ENCODE results near the gene IGDCC3. TPM values are rescaled to one million over a fixed set of nuclear protein-coding genes. Genes with fewer than 3 reads are reported as not detected.

The IGDCC3 gene
- total and polyA plus RNA-seq, 2 of the 8 experiments (the other 6 are each of a cell fraction or from before 2014, with no cell fraction given), result 26.8 to 45.7 TPM

- H3K4me2 ChIP-seq (ENCODE audit: insufficient read depth in 1 of 2, low read depth in 2 of 2, low read length in 2 of 2), result peak overlapping the region; percentile 72 to 80
- no peaks in the 10 kb centered on the region; a peak in 2 of 8 replicates for H3K36me3 ChIP-seq (ENCODE audit: control insufficient read depth in 2 of 4, insufficient read depth in 4 of 4, low read length in 3 of 4)
- no peak overlapping the region for H2BK120ac ChIP-seq (replicated peaks; ENCODE audit: low read depth, low read length)
- DNase-seq (ENCODE audit: low read depth in 1 of 2, low spot score in 2 of 2) (peak in 1 of 2 experiments; percentile 66), FAIRE-seq (no peak)
- H3K14ac ChIP-seq (ENCODE audit: insufficient read length), result no peak overlapping the region
- H3K79me1 ChIP-seq (ENCODE audit: low read depth, low read length), result no peaks in the 10 kb centered on the region
- no peak overlapping the region for H3K56ac ChIP-seq (replicated peaks; ENCODE audit: insufficient read length, low read depth, low read length)
- peaks cover 14 to 39% (median 35%) of the 10 kb centered on the region in 4 experiments for H3K27me3 ChIP-seq (replicated peaks in 1 of 4; ENCODE audit: control insufficient read depth in 3 of 4, extremely low read depth in 1 of 4, insufficient read depth in 3 of 4, low read length in 3 of 4)
- CTCF ChIA-PET (ENCODE audit: partially characterized antibody), result interaction anchor here (0.6 to 18.3 kb wide), 7 partner anchors 20 to 96 kb away, joined by 3 to 547 read pairs (median 7); partner anchors contain the start of gene IGDCC4
- no peak overlapping the region for H3K23ac ChIP-seq (ENCODE audit: insufficient read length)
- H2BK15ac ChIP-seq (ENCODE audit: low read length), result no peak overlapping the region; the same call in 1 of the 2 replicates
- H2AK5ac ChIP-seq (ENCODE audit: low read depth, low read length), result no peak overlapping the region
- peak overlapping the region in 1 of 4 experiments; percentile 28; a peak in 2 of 7 replicates for H3K9ac ChIP-seq (replicated peaks in 1 of 4; ENCODE audit: extremely low read depth in 1 of 4, low read depth in 3 of 4, low read length in 3 of 4)
- H3K79me2 ChIP-seq (ENCODE audit: control insufficient read depth in 1 of 2, insufficient read depth in 2 of 2, low read length in 2 of 2), result no peaks in the 10 kb centered on the region
- H3K4me3 ChIP-seq (ENCODE audit: extremely low read depth in 1 of 4, insufficient read depth in 2 of 4, low read depth in 3 of 4, low read length in 4 of 4), result peak overlapping the region; percentile 24 to 62 (median 45)
- H2BK20ac ChIP-seq (ENCODE audit: low read length), result peak overlapping the region; percentile 7; the same call in 1 of the 2 replicates
- no peak overlapping the region for H3K18ac ChIP-seq (ENCODE audit: extremely low read depth, low read length)
- no peak overlapping the region for H3K4ac ChIP-seq (replicated peaks; ENCODE audit: insufficient read length, low read depth, low read length)
- H4K91ac ChIP-seq (replicated peaks; ENCODE audit: insufficient read length, low read length), result no peak overlapping the region
- H3K4me1 ChIP-seq (replicated peaks in 1 of 4; ENCODE audit: control insufficient read depth in 3 of 4, insufficient read depth in 4 of 4, low read length in 3 of 4), result peaks cover 3 to 24% (median 11%) of the 10 kb centered on the region in 4 experiments
- 10% methylated on average over 33 of the region's 34 CpGs; no CpG with 5 or more reads in 1 of the 2 experiments for WGBS, 2 experiments (ENCODE audit: extremely low coverage in 1 of 2, insufficient coverage in 1 of 2, insufficient read length in 1 of 2, insufficient replicate concordance in 2 of 2, low coverage in 1 of 2, low lambda C conversion rate in 2 of 2, missing lambda C conversion rate in 1 of 2)
- no peak overlapping the region for H3K27ac ChIP-seq (ENCODE audit: low read depth, low read length)
- no peaks in the 10 kb centered on the region for H3K9me3 ChIP-seq (ENCODE audit: insufficient read depth in 2 of 2, low read depth in 1 of 2, low read length in 1 of 2)
- H2AFZ ChIP-seq (ENCODE audit: low read length), result no peak overlapping the region
- no peak overlapping the region for H2BK5ac ChIP-seq (ENCODE audit: low read depth, low read length)
- POLR2A ChIA-PET (ENCODE audit: partially characterized antibody), result interaction anchor here (0.6 to 15.2 kb wide), 8 partner anchors 9 to 92 kb away, joined by 3 to 229 read pairs (median 4); partner anchors contain the start of genes IGDCC4 and RNU5B-1
- H2BK12ac ChIP-seq (ENCODE audit: low read depth, low read length), result 0 out of 2 replicates have a peak overlapping the region, but pooled peaks have one; percentile 18
- H3K23me2 ChIP-seq (ENCODE audit: low read depth, low read length), result peaks cover 14% of the 10 kb centered on the region; the same call in 1 of the 2 replicates
- peaks cover 0 to 5% of the 10 kb centered on the region in 2 experiments for H4K20me1 ChIP-seq (replicated peaks in 1 of 2; ENCODE audit: control insufficient read depth in 1 of 2, insufficient read depth in 2 of 2, low read length in 2 of 2)
- H4K8ac ChIP-seq (ENCODE audit: extremely low read depth, insufficient read depth, low read length), result no peak overlapping the region; the same call in 1 of the 2 replicates
- H4K5ac ChIP-seq (ENCODE audit: insufficient read length, low read depth, low read length), result no peak overlapping the region
- no peak for TF ChIP-seq TCF12 (IDR thresholded peaks at IDR 0.05; ENCODE audit: low read depth, low read length)
- no peak for TF ChIP-seq MAX (IDR thresholded peaks at IDR 0.05)
- no peak for TF ChIP-seq SRF (IDR thresholded peaks at IDR 0.05; ENCODE audit: low read depth, low read length)
- TF ChIP-seq CEBPB (IDR thresholded peaks at IDR 0.05; ENCODE audit: low read depth, low read length), result no peak
- TF ChIP-seq SP2 (IDR thresholded peaks at IDR 0.05; ENCODE audit: low read length), result no peak
- TF ChIP-seq KDM4A (IDR thresholded peaks at IDR 0.05; ENCODE audit: low read depth, low read length, severe bottlenecking), result peak; percentile 42
- TF ChIP-seq RFX5 (IDR thresholded peaks at IDR 0.05; ENCODE audit: borderline replicate concordance, low read depth, low read length), result no peak
- no peak for TF ChIP-seq MAFK (IDR thresholded peaks at IDR 0.05; ENCODE audit: low read depth, low read length)
- no peak for TF ChIP-seq CHD2 (IDR thresholded peaks at IDR 0.05; ENCODE audit: low read length)
- TF ChIP-seq KDM1A (IDR thresholded peaks at IDR 0.05; ENCODE audit: borderline replicate concordance, low read length), result no peak
- peak; percentile 77 for TF ChIP-seq EZH2 (IDR thresholded peaks at IDR 0.05; ENCODE audit: low read depth, low read length, severe bottlenecking)
Observed at GRCh38 chr15:65396283-65396964, 18.6 kb upstream of the IGDCC3 start.

Measured in H1 (cell line).